Measurements from ENCODE around the gene PADI1.

PADI1 gene

DNA sequence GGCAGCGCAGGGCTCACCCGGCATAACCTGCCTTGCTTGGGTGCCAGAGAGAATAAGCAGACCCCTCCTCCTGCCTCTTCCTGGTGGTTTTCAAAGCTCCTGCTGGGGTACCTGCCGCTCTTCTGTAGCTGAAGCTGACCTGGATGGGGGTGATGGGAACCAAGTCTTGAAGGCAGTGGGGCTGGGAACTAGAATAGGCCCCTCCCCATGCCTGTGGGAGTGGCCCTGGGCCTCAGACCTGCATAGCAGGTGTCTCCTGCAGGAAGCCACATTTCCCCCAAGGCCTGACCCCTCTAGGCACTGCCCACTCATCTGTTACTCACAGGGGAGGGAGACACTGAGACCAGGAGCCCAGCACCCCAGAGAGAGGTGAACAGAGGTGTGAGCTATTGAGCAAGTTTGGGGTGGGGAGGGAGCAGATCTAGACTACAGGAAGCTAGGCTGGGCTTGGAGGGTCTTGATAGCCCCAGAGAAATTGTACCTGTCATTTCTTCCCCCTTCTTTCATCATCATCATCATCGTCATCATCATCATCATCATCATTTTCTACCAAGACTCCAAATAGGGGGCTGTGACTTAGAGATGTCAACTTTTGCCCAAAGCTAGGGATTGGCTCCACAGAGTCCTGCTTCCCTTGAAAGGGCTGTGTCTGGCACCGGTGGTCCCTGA, 10.1 kb downstream of the PADI1 start:
- in situ Hi-C loops (cut with MboI; ENCODE audit: low sequenced_read_pairs): no loop called here

DNA sequence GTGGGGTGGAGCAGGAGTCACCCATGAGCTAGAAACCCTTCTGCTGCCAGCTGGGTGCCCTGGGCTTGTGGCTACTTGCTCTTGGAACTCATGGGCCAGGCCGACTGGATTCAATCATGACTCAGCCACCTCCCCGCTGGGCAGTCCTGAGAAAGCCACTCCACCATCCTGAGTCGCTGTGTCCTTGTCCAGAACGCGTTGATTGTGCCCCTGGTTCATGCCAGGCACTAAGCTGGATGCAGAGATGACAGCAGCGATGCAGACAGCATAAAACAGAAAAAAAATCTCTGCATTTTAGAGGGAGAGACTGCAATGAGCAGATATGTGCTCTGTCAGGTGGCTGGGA, 10.6 kb downstream of the PADI1 start:
- in situ Hi-C loops (cut with MboI; ENCODE audit: low sequenced_read_pairs): no loop called here

DNA sequence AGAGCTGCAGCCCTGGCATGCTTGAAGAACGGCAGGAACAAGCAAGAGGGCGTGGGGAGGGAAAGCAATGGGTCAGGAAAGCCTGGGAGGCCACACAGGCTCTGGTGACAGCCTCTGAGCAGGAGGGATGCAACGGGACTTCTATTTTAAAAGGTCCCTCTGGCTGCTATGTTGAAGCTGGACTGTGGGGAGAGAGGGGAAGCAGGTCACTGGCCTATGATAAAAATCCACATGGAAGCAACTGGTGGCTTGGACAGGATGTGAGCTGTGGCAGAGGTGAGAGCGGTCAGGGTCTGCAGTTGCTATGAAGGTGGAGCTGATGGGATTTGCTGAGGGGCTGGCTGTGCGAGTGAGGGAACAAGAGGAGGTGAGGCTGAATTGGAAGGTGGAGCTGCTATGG, 11.2 kb downstream of the PADI1 start:
- in situ Hi-C loops (cut with MboI; ENCODE audit: low sequenced_read_pairs): no loop called here

DNA sequence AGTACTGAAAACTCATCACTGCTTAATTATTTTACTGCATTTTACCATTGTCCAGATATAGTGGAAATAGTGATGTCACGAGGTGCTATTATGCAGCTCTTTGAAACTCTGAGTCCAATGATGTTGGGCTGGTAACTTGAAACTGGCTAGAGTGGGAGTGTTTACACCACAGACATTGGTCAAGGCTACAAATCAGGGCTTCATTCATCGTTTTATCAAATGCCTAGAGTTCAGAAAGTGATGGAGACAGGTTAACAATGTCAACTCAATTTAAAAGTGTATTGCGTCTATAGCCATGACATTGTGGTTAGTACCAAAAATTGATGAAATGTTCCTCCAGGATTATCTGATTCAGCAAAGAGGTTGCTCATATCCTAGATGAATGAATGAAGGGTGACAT, 12.7 kb downstream of the PADI1 start:
- in situ Hi-C loops (cut with MboI; ENCODE audit: low sequenced_read_pairs): no loop called here

DNA sequence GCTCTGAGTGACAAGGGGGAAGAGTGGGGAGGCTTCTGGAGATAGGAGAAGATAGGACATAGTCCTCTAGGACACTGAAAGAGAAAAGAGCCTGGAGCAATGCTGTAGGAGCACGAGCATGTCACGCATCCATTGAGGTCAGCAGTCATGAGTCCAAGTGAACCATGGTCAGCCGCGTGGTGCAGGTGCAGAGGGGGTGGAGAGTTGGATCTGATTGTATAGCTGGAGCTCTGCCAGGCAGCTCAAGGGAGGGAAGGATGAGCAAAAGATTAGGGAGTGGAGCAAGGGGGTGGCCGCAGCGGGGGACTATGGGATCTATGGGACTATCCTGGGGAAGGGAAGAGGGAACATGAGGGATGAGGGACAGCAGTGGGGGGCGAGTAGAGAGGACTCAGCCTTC, 14.0 kb downstream of the PADI1 start:
- in situ Hi-C loops (cut with MboI; ENCODE audit: low sequenced_read_pairs): no loop called here

DNA sequence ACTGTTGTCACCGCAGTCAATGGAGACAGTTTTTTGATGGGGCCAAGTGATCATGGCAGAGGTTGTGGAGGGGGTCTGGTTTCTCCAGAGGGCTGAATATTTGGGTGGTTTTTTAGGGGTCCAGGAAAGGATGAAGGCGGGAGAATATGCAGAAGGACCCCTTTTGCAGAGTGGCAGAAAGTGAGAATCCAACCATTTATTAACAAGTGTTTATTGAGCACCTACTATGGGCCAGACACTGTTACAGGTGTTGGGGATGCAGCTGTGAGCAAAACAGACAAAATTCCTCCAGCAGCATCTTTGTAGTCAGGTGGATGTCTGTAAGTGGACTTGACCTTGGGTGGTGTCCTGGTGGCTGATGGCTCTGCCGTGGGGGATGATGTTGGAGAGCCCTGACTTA, 15.4 kb downstream of the PADI1 start:
- in situ Hi-C loops (cut with MboI; ENCODE audit: low sequenced_read_pairs): no loop called here

DNA sequence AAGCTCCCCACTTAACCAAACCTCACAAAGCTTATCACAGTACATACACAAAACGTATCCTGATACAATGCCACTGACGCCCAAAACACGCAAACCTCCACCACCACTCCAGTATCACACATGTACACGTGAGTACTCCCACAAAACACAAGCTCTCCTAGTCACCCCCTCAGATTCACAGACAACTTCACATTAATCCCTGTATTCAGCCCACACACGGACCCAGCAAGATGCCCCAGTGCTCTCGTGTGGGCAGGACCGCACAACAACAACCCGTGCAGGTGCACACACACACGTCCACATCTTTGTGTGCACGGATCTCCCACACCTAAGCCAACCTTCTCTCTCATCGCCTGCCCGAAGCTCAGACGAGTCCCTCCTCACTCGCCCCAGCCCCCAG, 17.6 kb downstream of the PADI1 start:
- in situ Hi-C loops (cut with MboI; ENCODE audit: low sequenced_read_pairs): no loop called here

DNA sequence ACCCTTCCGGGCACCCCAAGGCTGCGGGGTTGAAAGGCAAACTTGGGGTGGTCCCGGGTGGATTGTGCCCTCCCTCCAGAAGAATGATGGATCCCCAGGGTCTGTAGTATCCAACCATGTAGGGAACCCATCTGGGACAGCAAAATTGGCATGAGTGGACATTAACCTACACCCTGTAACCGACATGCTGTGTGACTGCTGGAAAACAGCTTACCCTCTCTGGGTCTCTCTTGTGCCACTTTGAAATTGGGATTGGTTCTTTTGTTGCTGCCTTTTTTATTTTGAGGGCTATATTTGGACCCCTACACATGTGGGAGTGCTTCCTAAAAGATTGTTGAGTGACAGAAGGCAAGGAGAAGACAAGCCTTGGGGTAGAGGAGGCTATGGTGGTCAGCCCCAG, 19.5 kb downstream of the PADI1 start:
- in situ Hi-C loops (cut with MboI; ENCODE audit: low sequenced_read_pairs): no loop called here

DNA sequence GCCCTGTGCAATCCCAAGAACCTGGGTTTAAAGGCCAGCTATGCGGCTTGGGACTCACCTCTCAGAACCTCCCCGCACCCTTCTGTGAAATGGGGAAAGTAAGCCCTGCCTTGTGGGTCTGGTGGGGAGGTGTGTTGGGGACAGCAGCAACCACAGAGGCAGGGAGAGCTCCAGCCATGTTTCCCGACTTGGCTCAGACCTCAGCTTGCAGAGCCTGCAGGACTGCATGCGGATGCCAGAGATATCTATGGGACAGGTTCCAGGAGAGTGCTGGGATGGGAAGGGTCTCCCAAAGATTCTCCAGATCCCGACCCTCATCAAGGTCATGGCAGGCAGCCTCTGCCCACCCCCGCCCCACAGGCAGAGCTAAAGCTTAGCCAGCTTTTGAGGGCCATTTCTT, 20.2 kb downstream of the PADI1 start:
- in situ Hi-C loops (cut with MboI; ENCODE audit: low sequenced_read_pairs): no loop called here

DNA sequence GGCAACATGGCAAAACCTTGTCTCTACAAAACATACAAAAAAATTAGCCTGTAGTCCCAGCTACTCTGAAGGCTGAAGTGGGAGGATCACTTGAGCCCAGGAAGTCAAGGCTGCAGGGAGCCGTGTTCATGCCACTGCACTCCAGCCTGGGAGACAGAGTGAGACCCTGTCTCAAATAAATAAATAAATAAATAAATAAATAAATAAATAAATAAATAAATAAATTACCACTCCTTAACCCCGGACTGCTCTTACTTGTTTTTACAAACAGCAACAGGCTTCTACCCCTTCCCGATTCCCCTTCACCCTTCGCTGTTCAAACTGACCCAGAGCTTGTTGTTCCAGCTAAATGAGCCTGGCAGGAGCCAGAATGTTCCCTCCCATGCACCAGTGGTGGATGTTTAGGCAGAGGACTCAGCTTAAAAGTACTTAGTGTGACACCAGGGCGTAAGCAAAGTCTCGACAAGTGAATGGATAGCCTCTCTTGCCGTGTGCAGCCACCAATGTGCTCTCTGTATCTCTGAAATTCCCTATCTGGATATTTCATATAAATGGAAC, 22.5 kb downstream of the PADI1 start:
- in situ Hi-C loops (cut with MboI; ENCODE audit: low sequenced_read_pairs): no loop called here

DNA sequence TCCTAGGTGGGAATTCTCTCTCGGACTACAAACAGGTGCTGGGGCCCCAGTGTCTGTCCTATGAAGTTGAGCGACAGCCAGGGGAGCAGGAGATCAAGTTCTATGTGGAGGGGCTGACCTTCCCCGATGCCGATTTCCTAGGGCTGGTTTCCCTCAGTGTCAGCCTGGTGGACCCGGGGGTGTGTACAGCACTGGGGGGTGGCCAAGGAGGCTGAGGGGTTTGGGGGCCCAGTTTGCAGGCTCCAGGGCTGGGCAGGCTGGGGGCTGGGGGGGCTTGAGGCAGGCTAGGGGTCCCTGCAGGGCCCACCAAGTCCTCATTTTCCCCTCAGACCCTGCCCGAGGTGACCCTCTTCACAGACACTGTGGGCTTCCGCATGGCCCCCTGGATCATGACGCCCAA, 23.7 kb downstream of the PADI1 start:
- in situ Hi-C loops (cut with MboI; ENCODE audit: low sequenced_read_pairs): no loop called here

DNA sequence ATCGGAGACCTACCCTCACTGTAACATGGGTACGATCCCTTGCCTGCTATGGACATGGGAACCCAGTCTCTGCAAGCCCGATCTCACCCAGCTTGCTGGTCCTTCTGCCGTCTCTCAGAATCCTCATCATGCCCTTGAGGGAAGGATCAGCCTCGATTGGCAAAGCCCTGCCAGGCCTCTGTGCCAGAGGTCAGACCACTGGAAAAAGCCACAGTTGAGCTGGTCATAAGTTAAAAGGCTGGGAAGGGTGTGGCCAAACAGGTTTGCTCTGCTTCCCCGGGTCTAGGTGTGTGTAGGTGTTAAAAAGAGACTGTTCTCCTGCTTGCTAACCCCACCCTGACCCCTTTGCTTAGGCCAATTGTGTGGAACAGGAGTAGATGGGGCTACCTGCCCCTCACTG, 24.5 kb downstream of the PADI1 start:
- in situ Hi-C loops (cut with MboI; ENCODE audit: low sequenced_read_pairs): no loop called here

DNA sequence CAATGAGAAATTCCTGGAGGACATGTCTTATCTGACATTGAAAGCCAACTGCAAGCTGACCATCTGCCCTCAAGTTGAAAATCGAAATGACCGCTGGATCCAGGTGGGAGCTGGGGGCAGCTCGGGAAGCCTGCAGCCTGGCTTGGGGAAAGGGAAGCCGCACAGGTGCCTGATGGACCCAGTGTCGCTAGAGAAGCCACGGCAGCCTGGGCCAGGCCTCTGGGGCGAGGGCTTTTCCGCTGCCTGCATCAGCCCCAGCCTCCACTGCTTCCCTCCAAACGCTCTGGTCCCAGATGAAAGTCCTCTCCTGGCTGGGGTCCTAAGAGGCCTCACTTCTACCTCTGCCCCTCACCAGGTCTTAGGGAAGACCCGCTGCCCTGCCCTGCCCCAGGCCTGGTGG, 25.2 kb downstream of the PADI1 start:
- in situ Hi-C loops (cut with MboI; ENCODE audit: low sequenced_read_pairs): loop anchor here (5.0 to 10.0 kb wide), 2 partner anchors 98 to 165 kb away; no protein-coding TSS in a partner anchor

DNA sequence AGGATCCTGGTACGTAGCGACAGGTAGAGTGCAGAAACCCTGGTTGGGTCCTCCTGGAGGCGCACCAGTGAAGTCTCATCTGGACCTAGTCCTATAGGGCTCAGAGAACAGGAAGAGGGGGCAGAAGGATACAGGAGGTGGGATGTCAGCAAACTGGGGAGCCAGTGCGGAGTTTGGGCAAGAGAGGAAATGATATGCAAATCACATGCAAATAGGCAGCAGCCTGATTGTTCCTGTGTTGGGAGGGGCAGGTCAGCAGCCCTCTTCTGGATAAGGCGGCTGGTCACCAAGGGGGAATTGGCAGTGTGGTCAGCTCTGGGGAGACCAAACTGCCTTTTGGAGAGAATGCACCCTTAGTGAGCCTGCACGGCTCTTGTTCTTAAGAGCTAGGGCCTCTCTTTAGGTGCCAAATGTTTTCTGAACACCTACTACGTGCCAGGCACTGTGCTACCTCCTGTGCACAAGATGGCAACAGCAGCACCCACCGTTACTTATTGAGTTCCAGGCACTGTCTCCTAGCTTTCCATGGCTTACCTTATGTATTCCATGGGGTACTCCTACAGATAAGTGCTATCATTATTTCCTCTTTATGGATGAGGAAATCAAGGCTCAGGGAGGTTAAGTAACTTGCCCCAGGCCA, 25.9 kb downstream of the PADI1 start:
- in situ Hi-C loops (cut with MboI; ENCODE audit: low sequenced_read_pairs): loop anchor here (5.0 to 10.0 kb wide), 2 partner anchors 98 to 166 kb away; no protein-coding TSS in a partner anchor

DNA sequence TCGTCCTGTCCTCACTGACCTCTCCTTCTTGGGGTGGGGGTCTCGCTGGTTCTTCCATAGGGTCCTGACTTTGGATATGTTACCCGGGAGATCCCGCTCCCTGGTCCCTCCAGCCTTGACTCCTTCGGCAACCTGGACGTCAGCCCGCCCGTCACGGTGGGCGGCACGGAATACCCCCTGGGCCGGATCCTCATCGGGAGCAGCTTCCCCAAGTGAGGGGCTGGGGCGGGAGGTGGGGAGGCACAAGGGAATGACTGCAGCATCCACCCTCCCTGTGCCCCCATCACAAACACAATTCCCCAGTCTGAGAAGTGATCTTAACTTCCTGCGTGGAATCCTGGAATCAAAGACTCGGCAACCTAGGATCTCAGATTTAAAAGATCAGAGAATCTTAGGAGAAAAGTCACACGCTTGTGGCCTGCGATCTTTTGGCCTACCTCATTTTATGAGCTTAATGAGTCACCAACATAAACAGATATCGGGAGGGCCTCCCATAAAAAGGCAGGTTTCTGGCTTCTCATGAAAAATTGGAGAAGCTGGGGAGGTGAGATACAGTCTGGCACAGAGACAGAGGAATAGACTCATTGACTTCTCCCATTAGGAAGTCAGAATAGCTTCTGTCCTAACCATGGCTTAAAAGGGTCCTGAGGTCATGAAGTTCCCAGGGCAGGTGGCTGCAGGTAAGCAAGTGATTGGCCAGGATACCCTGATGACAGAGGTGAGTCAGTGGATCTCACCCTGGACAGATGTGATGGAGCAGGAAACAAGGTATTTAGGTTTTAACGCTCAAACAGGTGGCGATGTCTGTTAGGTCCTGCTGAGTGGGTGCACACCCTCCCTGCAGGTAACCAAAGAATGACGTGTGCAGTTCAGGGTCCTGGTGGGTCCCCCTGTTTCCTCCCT, 28.1 kb downstream of the PADI1 start:
- in situ Hi-C loops (cut with MboI; ENCODE audit: low sequenced_read_pairs): loop anchor here (5.0 to 10.0 kb wide), 2 partner anchors 101 to 168 kb away; no protein-coding TSS in a partner anchor

DNA sequence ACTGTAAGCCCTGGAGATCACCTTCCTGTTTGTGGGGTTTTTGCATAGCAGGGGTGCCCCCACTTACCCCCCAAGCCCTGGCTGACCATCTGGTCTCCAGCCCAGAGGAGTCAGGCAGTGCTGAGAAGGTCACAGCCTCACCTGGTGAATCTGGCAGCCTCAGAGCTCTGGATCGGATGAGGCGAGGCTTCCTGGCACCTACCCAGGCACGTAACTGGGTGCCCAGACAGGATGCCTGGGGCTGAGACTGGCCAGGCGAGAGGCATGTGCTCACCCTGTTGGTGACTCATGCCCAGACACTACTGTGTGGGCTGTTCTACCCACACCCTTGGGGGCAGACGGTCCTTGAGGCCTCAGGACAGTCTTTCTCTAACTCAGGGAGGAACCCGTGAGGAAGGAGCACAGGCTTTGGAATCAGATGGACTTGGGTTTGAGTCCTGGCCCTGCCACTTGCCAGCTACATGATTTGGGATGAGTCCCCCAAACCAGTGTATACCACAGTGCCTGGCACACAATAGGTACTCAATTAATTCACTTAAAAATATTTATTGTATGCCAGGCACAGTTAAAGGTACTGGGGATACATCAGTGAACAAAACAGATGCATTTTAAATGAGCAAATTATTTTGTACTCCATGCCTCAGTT, 28.9 kb downstream of the PADI1 start:
- in situ Hi-C loops (cut with MboI; ENCODE audit: low sequenced_read_pairs): loop anchor here (5.0 to 10.0 kb wide), 2 partner anchors 101 to 169 kb away; no protein-coding TSS in a partner anchor

DNA sequence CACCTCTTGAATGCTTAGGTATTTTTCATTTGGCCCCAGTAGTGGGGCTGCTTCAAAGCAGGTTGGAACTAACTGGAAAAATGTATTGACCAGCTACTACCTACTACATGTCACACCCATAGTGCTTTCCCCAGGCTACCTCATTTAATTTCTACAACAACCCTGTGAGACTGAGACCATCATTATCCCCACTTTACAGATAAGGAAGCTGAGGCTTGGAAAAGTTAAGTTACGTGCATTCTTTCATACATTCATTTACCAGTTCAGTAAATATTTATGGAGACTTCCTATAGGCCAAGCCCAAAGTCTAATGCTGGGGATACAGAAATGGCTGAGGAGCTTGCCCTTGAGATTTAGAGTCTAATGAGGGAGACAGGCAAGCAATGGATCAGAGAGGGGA, 29.5 kb downstream of the PADI1 start:
- in situ Hi-C loops (cut with MboI; ENCODE audit: low sequenced_read_pairs): loop anchor here (5.0 to 10.0 kb wide), 2 partner anchors 102 to 170 kb away; no protein-coding TSS in a partner anchor

DNA sequence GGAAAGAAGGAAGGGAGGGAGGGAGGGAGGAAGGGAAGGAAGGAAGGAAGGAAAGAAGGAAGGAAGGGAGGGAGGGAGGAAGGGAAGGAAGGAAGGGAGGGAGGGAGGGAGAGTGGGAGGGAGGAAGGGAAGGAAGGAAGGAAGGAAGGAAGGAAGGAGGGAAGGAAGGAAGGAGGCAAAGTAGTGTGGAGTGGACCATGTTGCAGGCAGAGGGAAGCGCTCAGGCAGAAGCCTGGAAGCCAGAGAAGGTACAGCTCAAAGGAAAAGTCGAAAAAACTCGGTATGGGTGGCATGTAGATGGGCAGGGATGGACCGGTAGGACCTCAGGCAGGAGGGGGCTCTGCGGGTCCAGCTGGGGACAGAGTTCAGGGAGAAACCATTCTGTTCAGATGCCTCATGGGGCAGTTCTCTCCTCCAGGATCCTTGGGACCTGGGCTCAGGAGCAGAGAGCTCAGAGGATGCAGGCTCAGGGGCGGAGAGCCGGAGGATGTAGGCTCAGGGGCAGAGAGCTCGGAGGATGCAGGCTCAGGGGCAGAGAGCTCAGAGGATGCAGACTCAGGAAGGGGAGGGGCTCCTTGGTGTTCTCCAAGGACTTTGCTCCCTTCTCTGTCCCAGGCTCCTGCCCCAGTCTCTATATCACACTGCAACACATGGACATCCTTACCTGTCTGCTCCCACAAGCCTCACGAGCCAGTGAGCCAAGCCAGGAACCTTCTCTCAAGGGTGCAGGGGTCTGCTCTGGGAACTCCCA, 30.4 kb downstream of the PADI1 start:
- in situ Hi-C loops (cut with MboI; ENCODE audit: low sequenced_read_pairs): loop anchor here (10.0 kb wide), 1 partner anchor 171 kb away; no protein-coding TSS in a partner anchor

DNA sequence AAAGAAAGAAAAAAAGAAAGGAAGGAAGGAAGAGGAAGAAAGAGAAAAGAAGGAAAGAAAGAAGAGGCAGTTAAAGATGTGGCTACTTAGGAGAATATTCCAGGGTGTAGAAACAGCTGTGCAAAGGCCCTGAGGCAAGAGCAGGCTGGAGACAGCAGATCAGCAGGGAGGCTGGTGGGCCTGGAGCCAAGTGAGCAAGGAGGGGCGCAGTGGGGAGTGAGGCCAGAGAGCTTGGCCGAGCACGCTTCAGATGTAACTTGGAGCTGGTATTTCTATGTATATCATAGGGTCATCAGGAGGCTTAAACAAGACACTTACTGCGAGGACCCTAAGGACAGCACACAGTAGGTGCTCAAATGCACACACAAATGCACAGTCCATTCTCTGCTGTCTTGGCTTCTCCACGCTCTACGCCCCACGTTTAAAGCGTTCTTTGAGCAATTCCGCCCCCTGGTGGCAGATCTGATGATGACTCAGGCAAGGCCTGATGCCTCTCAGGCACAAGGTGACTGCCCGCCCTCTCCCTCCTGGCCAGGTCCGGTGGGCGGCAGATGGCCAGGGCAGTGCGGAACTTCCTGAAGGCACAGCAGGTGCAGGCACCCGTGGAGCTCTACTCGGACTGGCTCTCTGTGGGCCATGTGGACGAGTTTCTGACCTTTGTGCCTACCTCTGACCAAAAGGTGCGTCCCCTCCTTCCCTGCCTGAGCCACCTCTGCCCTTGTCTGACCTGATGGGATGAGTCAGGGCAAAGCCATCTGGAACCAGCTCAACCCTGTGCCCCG, 32.0 kb downstream of the PADI1 start:
- in situ Hi-C loops (cut with MboI; ENCODE audit: low sequenced_read_pairs): loop anchor here (10.0 kb wide), 1 partner anchor 172 kb away; no protein-coding TSS in a partner anchor
